Gastrocnemius medialis (tissue), 4 donors: ENCODE measurements around the gene METRNL. TPM values are rescaled to one million over a fixed set of nuclear protein-coding genes. Genes with fewer than 3 reads are reported as not detected.
A peak's percentile ranks its signal among the peaks of the same experiment; 100 is the strongest.

Source experiments
- ATAC-seq, 2 donors: fragments of 150-250 bp; one replicate each; pipeline ENCODE4 v1.9.1; 2016
- DNase-seq, 2 donors: peaks; one replicate each; pipeline ENCODE4 v3.0.0-alpha.2; 2019
- H3K27ac ChIP-seq, 4 donors: fragments of 200-600 bp; sonication (generic); 1 replicate in 1 of 4; 2 replicates in 3 of 4; pipeline ENCODE4 v1.5.1; 2016 to 2018; ENCODE audit warnings: mild to moderate bottlenecking in 2 of 4, moderate library complexity in 1 of 4
- H3K27me3 ChIP-seq, 3 donors: fragments of 200-600 bp; sonication (generic) in 2 of 3; 1 replicate in 1 of 3; 2 replicates in 2 of 3; pipeline versions ENCODE4 v1.5.1 to v1.6.0; 2016 to 2019; ENCODE audit warnings: mild to moderate bottlenecking in 1 of 3, moderate library complexity in 1 of 3
- H3K36me3 ChIP-seq, 2 donors: fragments of 200-600 bp; sonication (generic) in 1 of 2; one replicate each; pipeline ENCODE4 v1.5.1; 2017 to 2018
- H3K4me1 ChIP-seq, 2 donors: fragments of 200-600 bp; sonication (generic) in 1 of 2; one replicate each; pipeline ENCODE4 v1.5.1; 2016 to 2017; ENCODE audit warnings: mild to moderate bottlenecking in 2 of 2
- H3K4me3 ChIP-seq, 4 donors: fragments of 200-600 bp; sonication (generic) in 3 of 4; 1 replicate in 1 of 4; 2 replicates in 3 of 4; pipeline ENCODE4 v1.5.1; 2016 to 2019; ENCODE audit warnings: mild to moderate bottlenecking in 2 of 4
- H3K9me3 ChIP-seq, 3 donors: fragments of 200-600 bp; sonication (generic) in 2 of 3; 1 replicate in 1 of 3; 2 replicates in 2 of 3; pipeline ENCODE4 v1.5.1; 2016 to 2019
- POLR2A ChIP-seq, 2 donors: fragments of 450-650 bp; IDR thresholded peaks; one replicate each; pipeline ENCODE4 v1.6.1; 2017; ENCODE audit warnings: antibody characterized with exemption in 2 of 2, mild to moderate bottlenecking in 2 of 2, moderate library complexity in 2 of 2
- in situ Hi-C, 4 donors: fragments of 200-750 bp; cut with MboI; loops; one replicate each; pipeline versions ENCODE4 v1.15.0 to v1.8.0; 2017; ENCODE audit warnings: low sequenced_read_pairs in 4 of 4
- intact Hi-C: fragments of 100-400 bp; cut with DNase I; formaldehyde crosslinking; loops from one replicate; pipeline ENCODE4 v1.15.1; 2023; ENCODE audit warnings: low total_unique reads
- total RNA-seq, 4 donors: library from RNA; depleted of rRNA; stranded (reverse); fragments of >200 nt; gene quantifications; one replicate each; pipeline versions ENCODE4 v1.1.0 to v1.2.3, GENCODE V29; 2016
- TF ChIP-seq, protein P1 (sequence below), 5 experiments: fragments of 450-650 bp in 3 of 5; fragments of 200-600 bp in 2 of 5; sonication (generic) in 2 of 5; IDR thresholded peaks in 4 of 5; conservative IDR thresholded peaks in 1 of 5; 1 replicate in 4 of 5; 2 replicates in 1 of 5; pipeline ENCODE4 v1.5.1; 2016 to 2019; ENCODE audit warnings: antibody characterized with exemption in 5 of 5, mild to moderate bottlenecking in 3 of 5, moderate library complexity in 3 of 5

The METRNL gene
- total RNA-seq, 4 donors from 2014 or later, result 6.6 to 19.7 (median 11.1) TPM

DNA sequence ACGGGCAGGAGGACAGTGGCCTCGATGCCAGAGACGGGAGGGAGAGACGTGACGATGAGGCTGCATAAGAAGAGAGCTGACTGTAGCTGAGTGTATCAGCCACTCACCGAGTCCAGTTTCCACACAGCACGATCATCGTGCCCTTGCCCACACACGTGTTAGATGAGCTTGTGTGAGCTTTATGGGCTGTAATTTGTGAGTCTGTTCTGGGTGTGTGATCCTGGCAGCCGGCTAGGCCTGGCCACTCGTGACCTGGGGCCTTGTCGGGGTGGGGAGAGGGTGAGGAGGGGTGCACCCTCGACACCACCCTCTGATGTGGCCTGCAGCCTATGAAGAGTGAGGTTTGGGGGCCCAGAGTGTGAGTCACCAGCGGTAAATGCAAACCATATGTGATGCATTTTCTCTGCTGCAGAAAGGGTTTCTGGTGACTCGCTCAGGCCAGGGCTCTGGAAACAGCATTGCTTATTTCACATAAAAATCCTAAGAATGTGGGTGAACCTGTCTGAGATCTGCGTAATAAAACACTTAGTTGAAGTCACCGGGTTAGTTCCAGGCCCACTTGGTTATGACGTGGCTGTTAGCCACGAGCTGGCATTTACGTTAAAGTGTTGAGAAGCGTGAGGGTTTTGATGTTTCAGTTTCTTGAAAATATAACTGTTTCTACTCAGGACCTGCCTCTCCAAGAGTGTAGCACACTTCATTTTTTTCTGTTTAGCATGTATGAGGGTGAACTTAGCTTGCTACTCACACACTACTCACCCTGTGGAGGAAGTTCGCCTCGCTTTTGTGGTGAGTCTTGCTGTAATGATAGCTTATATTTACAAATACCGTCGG is 4.2 kb downstream of the METRNL start:
- Histone ChIP-seq H3K27ac (peak overlapping the region in 2 of 4 donors; percentile 0 to 31), H3K27me3 (peaks cover 9 to 13% (median 13%) of the 10 kb centered on the region in 3 donors), H3K4me1 (peaks cover under 1 to 7% of the 10 kb centered on the region in 2 donors), H3K36me3 (no peaks in the 10 kb centered on the region), H3K4me3 (no peak overlapping the region), H3K9me3 (no peaks in the 10 kb centered on the region)
- DNase-seq (no peak), ATAC-seq (no peak)
- intact Hi-C loops (no loop called here), in situ Hi-C loops (no loop called here)
- no peak for TF ChIP-seq POLR2A (IDR thresholded peaks at IDR 0.05)
- TF ChIP-seq, protein P1, sequence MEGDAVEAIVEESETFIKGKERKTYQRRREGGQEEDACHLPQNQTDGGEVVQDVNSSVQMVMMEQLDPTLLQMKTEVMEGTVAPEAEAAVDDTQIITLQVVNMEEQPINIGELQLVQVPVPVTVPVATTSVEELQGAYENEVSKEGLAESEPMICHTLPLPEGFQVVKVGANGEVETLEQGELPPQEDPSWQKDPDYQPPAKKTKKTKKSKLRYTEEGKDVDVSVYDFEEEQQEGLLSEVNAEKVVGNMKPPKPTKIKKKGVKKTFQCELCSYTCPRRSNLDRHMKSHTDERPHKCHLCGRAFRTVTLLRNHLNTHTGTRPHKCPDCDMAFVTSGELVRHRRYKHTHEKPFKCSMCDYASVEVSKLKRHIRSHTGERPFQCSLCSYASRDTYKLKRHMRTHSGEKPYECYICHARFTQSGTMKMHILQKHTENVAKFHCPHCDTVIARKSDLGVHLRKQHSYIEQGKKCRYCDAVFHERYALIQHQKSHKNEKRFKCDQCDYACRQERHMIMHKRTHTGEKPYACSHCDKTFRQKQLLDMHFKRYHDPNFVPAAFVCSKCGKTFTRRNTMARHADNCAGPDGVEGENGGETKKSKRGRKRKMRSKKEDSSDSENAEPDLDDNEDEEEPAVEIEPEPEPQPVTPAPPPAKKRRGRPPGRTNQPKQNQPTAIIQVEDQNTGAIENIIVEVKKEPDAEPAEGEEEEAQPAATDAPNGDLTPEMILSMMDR (IDR thresholded peaks at IDR 0.05 in 4 of 5, conservative IDR thresholded peaks at IDR 0.05 in 1 of 5), result no peak

DNA sequence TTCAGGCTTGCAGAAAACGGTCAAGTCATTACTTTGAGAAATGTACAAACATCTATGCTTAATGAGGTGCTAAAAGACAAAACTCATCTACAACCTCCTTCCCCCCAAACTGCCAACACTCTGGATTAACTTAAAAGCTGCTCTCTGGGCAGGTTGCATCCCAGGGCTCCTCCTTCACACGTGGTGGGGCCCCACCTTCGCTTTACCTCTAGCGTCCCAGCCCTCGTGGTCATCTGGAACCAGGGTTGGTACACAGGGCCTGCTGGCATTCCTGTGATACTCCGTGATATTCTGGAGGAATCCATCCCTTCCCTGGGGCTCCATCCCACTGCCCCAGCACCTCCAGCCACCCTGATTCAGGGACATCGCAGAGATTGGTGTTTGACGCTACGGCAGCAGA is 4.8 kb downstream of the METRNL start:
- intact Hi-C loops, result no loop called here
- ATAC-seq, result no peak
- Histone ChIP-seq H3K27ac (no peak overlapping the region), H3K4me1 (peaks cover 0 to 5% of the 10 kb centered on the region in 2 donors), H3K4me3 (no peak overlapping the region), H3K9me3 (no peaks in the 10 kb centered on the region), H3K27me3 (peaks cover 9 to 13% (median 13%) of the 10 kb centered on the region in 3 donors), H3K36me3 (no peaks in the 10 kb centered on the region)
- in situ Hi-C loops, result no loop called here
- no peak for DNase-seq
- TF ChIP-seq, protein P1 (IDR thresholded peaks at IDR 0.05 in 4 of 5, conservative IDR thresholded peaks at IDR 0.05 in 1 of 5), result no peak
- TF ChIP-seq POLR2A (IDR thresholded peaks at IDR 0.05), result no peak

DNA sequence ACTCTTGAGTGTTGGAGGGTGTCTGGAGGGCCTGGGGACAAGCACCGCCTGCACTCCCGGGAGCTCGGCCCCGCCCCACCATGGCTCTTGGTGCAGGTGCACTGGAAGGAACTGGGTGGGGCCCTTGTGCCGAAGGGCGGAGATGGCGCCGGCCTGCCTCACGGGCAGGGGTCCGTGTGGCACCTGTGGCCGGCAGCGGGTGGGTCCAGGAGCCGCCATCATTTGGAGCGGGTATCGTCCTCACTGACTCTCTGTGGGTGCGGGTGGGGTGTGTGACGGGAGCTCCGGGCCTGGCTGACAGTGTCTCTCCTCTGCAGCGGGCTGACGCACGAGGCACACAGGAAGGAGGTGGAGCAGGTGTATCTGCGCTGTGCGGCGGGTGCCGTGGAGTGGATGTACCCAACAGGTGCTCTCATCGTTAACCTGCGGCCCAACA is 5.2 kb downstream of the METRNL start:
- no peak overlapping the region for H3K27ac ChIP-seq

DNA sequence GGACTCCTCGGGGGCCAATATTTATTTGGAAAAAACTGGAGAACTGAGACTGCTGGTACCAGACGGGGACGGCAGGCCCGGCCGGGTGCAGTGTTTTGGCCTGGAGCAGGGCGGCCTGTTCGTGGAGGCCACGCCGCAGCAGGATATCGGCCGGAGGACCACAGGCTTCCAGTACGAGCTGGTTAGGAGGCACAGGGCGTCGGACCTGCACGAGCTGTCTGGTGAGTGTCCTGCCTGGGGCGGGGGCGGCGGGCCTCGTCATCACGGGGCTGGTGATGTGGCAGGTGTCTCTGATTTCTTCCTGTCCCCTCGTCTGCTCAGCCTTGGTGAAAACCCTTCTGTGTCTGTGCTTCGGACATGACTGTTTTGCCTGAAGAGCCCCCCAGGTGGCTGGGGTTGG is 5.7 kb downstream of the METRNL start:
- Histone ChIP-seq H3K36me3 (no peaks in the 10 kb centered on the region), H3K4me1 (peaks cover 0 to 5% of the 10 kb centered on the region in 2 donors), H3K27me3 (peaks cover 9 to 13% (median 13%) of the 10 kb centered on the region in 3 donors), H3K27ac (no peak overlapping the region), H3K4me3 (no peak overlapping the region), H3K9me3 (no peaks in the 10 kb centered on the region)
- DNase-seq (no peak), ATAC-seq (no peak)
- in situ Hi-C loops, result no loop called here
- intact Hi-C loops, result no loop called here
- TF ChIP-seq POLR2A (IDR thresholded peaks at IDR 0.05), result no peak
- TF ChIP-seq, protein P1 (IDR thresholded peaks at IDR 0.05 in 4 of 5, conservative IDR thresholded peaks at IDR 0.05 in 1 of 5), result no peak

More for the DNA sequence above, 5.2 kb downstream of the METRNL start:
- H3K4me1 ChIP-seq, result peaks cover 0 to 5% of the 10 kb centered on the region in 2 donors
- H3K4me3 ChIP-seq, result no peak overlapping the region
- no peaks in the 10 kb centered on the region for H3K36me3 ChIP-seq
- DNase-seq (no peak), ATAC-seq (no peak)
- in situ Hi-C loops, result no loop called here
- no peaks in the 10 kb centered on the region for H3K9me3 ChIP-seq
- intact Hi-C loops, result no loop called here
- TF ChIP-seq, protein P1 (IDR thresholded peaks at IDR 0.05 in 4 of 5, conservative IDR thresholded peaks at IDR 0.05 in 1 of 5), result no peak
- no peak for TF ChIP-seq POLR2A (IDR thresholded peaks at IDR 0.05)
- peaks cover 9 to 13% (median 13%) of the 10 kb centered on the region in 3 donors for H3K27me3 ChIP-seq
